ENCODE data around the gene TTL. TPM values are rescaled to one million over a fixed set of nuclear protein-coding genes. Genes with fewer than 3 reads are reported as not detected.

Gene TTL
- total and polyA plus RNA-seq, 2 donors from 2014 or later = 11.1 to 23.5 TPM

- FAIRE-seq (no peak), DNase-seq (no peak)
- Histone ChIP-seq H3K9ac (ENCODE audit: low read length in 3 of 3) (no peak overlapping the region), H3K4me1 (ENCODE audit: control insufficient read depth in 2 of 3, insufficient read depth in 2 of 3, low read depth in 1 of 3, low read length in 3 of 3) (no peaks in the 10 kb centered on the region), H3K9me3 (ENCODE audit: control insufficient read depth in 2 of 3, insufficient read depth in 1 of 3, low read length in 3 of 3) (no peaks in the 10 kb centered on the region), H3K27ac (ENCODE audit: low read depth in 2 of 2, low read length in 2 of 2) (no peak overlapping the region), H3K4me3 (ENCODE audit: low read length in 3 of 3) (no peak overlapping the region), H3K36me3 (ENCODE audit: control insufficient read depth in 2 of 3, insufficient read depth in 3 of 3, low read length in 3 of 3) (no peaks in the 10 kb centered on the region), H3K27me3 (ENCODE audit: control insufficient read depth, insufficient read depth, low read length) (no peaks in the 10 kb centered on the region)
- intact Hi-C loops (cut with DNase I) = no loop called here
- no peak for TF ChIP-seq CTCF (IDR thresholded peaks at IDR 0.05; ENCODE audit: borderline replicate concordance, extremely low read depth, insufficient read depth)
These were observed 22.6 kb upstream of the TTL start for GRCh38 chr2:112459372-112459771.

GRCh38 chr2:112462178-112462577, 19.8 kb upstream of the TTL start:
- no peak for TF ChIP-seq CTCF (IDR thresholded peaks at IDR 0.05; ENCODE audit: borderline replicate concordance, extremely low read depth, insufficient read depth)
- no peak for DNase-seq
- no peaks in the 10 kb centered on the region for H3K27me3 ChIP-seq (ENCODE audit: control insufficient read depth, insufficient read depth, low read length)
- H3K4me1 ChIP-seq (ENCODE audit: control insufficient read depth in 2 of 3, insufficient read depth in 2 of 3, low read depth in 1 of 3, low read length in 3 of 3) = no peaks in the 10 kb centered on the region
- no peak for FAIRE-seq
- no peaks in the 10 kb centered on the region for H3K9me3 ChIP-seq (ENCODE audit: control insufficient read depth in 2 of 3, insufficient read depth in 1 of 3, low read length in 3 of 3)
- H3K36me3 ChIP-seq (ENCODE audit: control insufficient read depth in 2 of 3, insufficient read depth in 3 of 3, low read length in 3 of 3) = no peaks in the 10 kb centered on the region
- H3K9ac ChIP-seq (ENCODE audit: low read length in 3 of 3) = no peak overlapping the region
- intact Hi-C loops (cut with DNase I) = no loop called here
- no peak overlapping the region for H3K27ac ChIP-seq (ENCODE audit: low read depth in 2 of 2, low read length in 2 of 2)
- H3K4me3 ChIP-seq (ENCODE audit: low read length in 3 of 3) = no peak overlapping the region

GRCh38 chr2:112463256-112463655, 18.7 kb upstream of the TTL start:
- H3K4me1 ChIP-seq (ENCODE audit: control insufficient read depth in 2 of 3, insufficient read depth in 2 of 3, low read depth in 1 of 3, low read length in 3 of 3) = no peaks in the 10 kb centered on the region
- no peak for TF ChIP-seq CTCF (IDR thresholded peaks at IDR 0.05; ENCODE audit: borderline replicate concordance, extremely low read depth, insufficient read depth)
- H3K9ac ChIP-seq (ENCODE audit: low read length in 3 of 3) = no peak overlapping the region
- no peak overlapping the region for H3K27ac ChIP-seq (ENCODE audit: low read depth in 2 of 2, low read length in 2 of 2)
- FAIRE-seq = no peak
- H3K4me3 ChIP-seq (ENCODE audit: low read length in 3 of 3) = no peak overlapping the region
- H3K27me3 ChIP-seq (ENCODE audit: control insufficient read depth, insufficient read depth, low read length) = no peaks in the 10 kb centered on the region
- intact Hi-C loops (cut with DNase I) = no loop called here
- no peak for DNase-seq
- no peaks in the 10 kb centered on the region for H3K9me3 ChIP-seq (ENCODE audit: control insufficient read depth in 2 of 3, insufficient read depth in 1 of 3, low read length in 3 of 3)
- no peaks in the 10 kb centered on the region for H3K36me3 ChIP-seq (ENCODE audit: control insufficient read depth in 2 of 3, insufficient read depth in 3 of 3, low read length in 3 of 3)

GRCh38 chr2:112465382-112465781, 16.6 kb upstream of the TTL start:
- no peaks in the 10 kb centered on the region for H3K36me3 ChIP-seq (ENCODE audit: control insufficient read depth in 2 of 3, insufficient read depth in 3 of 3, low read length in 3 of 3)
- no peak overlapping the region for H3K27ac ChIP-seq (ENCODE audit: low read depth in 2 of 2, low read length in 2 of 2)
- no peaks in the 10 kb centered on the region for H3K27me3 ChIP-seq (ENCODE audit: control insufficient read depth, insufficient read depth, low read length)
- no peak for FAIRE-seq
- no peak for TF ChIP-seq CTCF (IDR thresholded peaks at IDR 0.05; ENCODE audit: borderline replicate concordance, extremely low read depth, insufficient read depth)
- H3K9me3 ChIP-seq (ENCODE audit: control insufficient read depth in 2 of 3, insufficient read depth in 1 of 3, low read length in 3 of 3) = no peaks in the 10 kb centered on the region
- H3K4me3 ChIP-seq (ENCODE audit: low read length in 3 of 3) = no peak overlapping the region
- no peak overlapping the region for H3K9ac ChIP-seq (ENCODE audit: low read length in 3 of 3)
- no peak for DNase-seq
- intact Hi-C loops (cut with DNase I) = no loop called here
- H3K4me1 ChIP-seq (ENCODE audit: control insufficient read depth in 2 of 3, insufficient read depth in 2 of 3, low read depth in 1 of 3, low read length in 3 of 3) = no peaks in the 10 kb centered on the region
